Smooth muscle cell (in vitro differentiated cells): ENCODE results near the gene DOP1B. TPM values are rescaled to one million over a fixed set of nuclear protein-coding genes. Genes with fewer than 3 reads are reported as not detected.

ENCODE experiments used
- DNase-seq: peaks from one replicate; lab custom pipeline; 2025; ENCODE audit not compliant: unreplicated experiment; lab: John Stamatoyannopoulos, UW
- H2AFZ ChIP-seq: fragments of 200-600 bp; sonication (generic); 2 replicates; pipeline ENCODE4 v1.6.0; 2016; ENCODE audit warnings: antibody characterized with exemption, low read depth, mild to moderate bottlenecking
- H3F3A ChIP-seq: fragments of 200-600 bp; sonication (generic); 2 replicates; pipeline ENCODE4 v1.6.0; 2017; ENCODE audit warnings: antibody characterized with exemption, low read depth
- H3K27ac ChIP-seq: fragments of 200-600 bp; sonication (generic); 2 replicates; pipeline ENCODE4 v1.5.1; 2016; ENCODE audit warnings: low read depth, mild to moderate bottlenecking
- H3K27me3 ChIP-seq: fragments of 200-600 bp; sonication (generic); 2 replicates; pipeline ENCODE4 v1.6.1; 2016; ENCODE audit warnings: low read depth, mild to moderate bottlenecking
- H3K36me3 ChIP-seq: fragments of 200-600 bp; sonication (generic); 2 replicates; pipeline ENCODE4 v1.5.1; 2016; ENCODE audit warnings: low read depth
- H3K4me1 ChIP-seq: fragments of 200-600 bp; sonication (generic); 2 replicates; pipeline ENCODE4 v1.5.1; 2016; ENCODE audit warnings: low read depth
- H3K4me2 ChIP-seq: fragments of 200-600 bp; sonication (generic); 2 replicates; pipeline ENCODE4 v1.6.0; 2016; ENCODE audit warnings: mild to moderate bottlenecking
- H3K4me3 ChIP-seq: fragments of 200-600 bp; sonication (generic); 2 replicates; pipeline ENCODE4 v1.5.1; 2016; ENCODE audit warnings: mild to moderate bottlenecking
- H3K79me2 ChIP-seq: fragments of 200-600 bp; sonication (generic); 2 replicates; pipeline ENCODE4 v1.6.0; 2016; ENCODE audit warnings: low read depth, mild to moderate bottlenecking
- H3K9ac ChIP-seq: fragments of 200-600 bp; sonication (generic); 2 replicates; pipeline ENCODE4 v1.6.0; 2016; ENCODE audit warnings: low read depth
- H3K9me3 ChIP-seq: fragments of 200-600 bp; sonication (generic); replicated peaks from 2 replicates; pipeline ENCODE4 v1.5.1; 2016; ENCODE audit warnings: low read depth
- H4K20me1 ChIP-seq: fragments of 200-600 bp; sonication (generic); 2 replicates; pipeline ENCODE4 v1.6.0; 2016; ENCODE audit warnings: low read depth
- CTCF ChIP-seq: fragments of 200-600 bp; sonication (generic); IDR thresholded peaks from 2 replicates; pipeline ENCODE4 v1.5.1; 2017; ENCODE audit warnings: borderline replicate concordance, mild to moderate bottlenecking, antibody characterized with exemption; ENCODE audit not compliant: insufficient read depth, poor library complexity, severe bottlenecking
- WGBS: methylation state at CpG from one replicate; pipeline ENCODE4 v1.1.7; 2016; ENCODE audit warnings: low lambda C conversion rate; 5-methylcytosine and 5-hydroxymethylcytosine counted together
- polyA plus RNA-seq: library from polyadenylated mRNA; unstranded; fragments of >200 nt; fragmentation: Nextera tagmentation; extraction: Ambion mirVana; gene quantifications from 2 replicates; pipeline ENCODE4 v1.2.1, GENCODE V29; 2016
- total RNA-seq: library from RNA; depleted of rRNA; stranded (reverse); fragments of >200 nt; gene quantifications from 2 replicates; pipeline ENCODE4 v1.2.3, GENCODE V29; 2014

The DOP1B gene
- total and polyA plus RNA-seq, 2 experiments from 2014 or later: 3.2 to 14.5 TPM

- no peaks in the 10 kb centered on the region for H3F3A ChIP-seq
- H3K27ac ChIP-seq: no peak overlapping the region
- H3K27me3 ChIP-seq: no peaks in the 10 kb centered on the region
- no peak overlapping the region for H3K4me2 ChIP-seq
- TF ChIP-seq CTCF: no peak
- H3K9me3 ChIP-seq: no peaks in the 10 kb centered on the region
- H2AFZ ChIP-seq: no peak overlapping the region
- WGBS: 93% methylated on average over 5 of the region's 5 CpGs
- no peaks in the 10 kb centered on the region for H4K20me1 ChIP-seq
- H3K4me3 ChIP-seq: no peak overlapping the region
- H3K79me2 ChIP-seq: no peaks in the 10 kb centered on the region
- no peak overlapping the region for H3K9ac ChIP-seq
- no peaks in the 10 kb centered on the region for H3K36me3 ChIP-seq
- peaks cover 11% of the 10 kb centered on the region for H3K4me1 ChIP-seq
- DNase-seq: no peak
Measured at GRCh38 chr21:36205962-36206361, 49.3 kb downstream of the DOP1B start.

Other genes starting within 250 kb of the DOP1B start
- 8.5 and 18.7 TPM in 2 replicates for gene SETD4, start 96.3 kb upstream of the DOP1B start, total RNA-seq
- gene SETD4, start 96.3 kb upstream of the DOP1B start, polyA plus RNA-seq: 10.0 and 12.7 TPM in 2 replicates
- gene CBR1, start 86.8 kb upstream of the DOP1B start, total RNA-seq: 89.1 and 90.7 TPM in 2 replicates
- gene CBR1, start 86.8 kb upstream of the DOP1B start, polyA plus RNA-seq: 67.1 and 73.0 TPM in 2 replicates
- gene CBR3, start 21.7 kb upstream of the DOP1B start, total RNA-seq: 3.3 and 3.5 TPM in 2 replicates
- gene CBR3, start 21.7 kb upstream of the DOP1B start, polyA plus RNA-seq: 0.78 and 2.9 TPM in 2 replicates
- 44.3 and 58.1 TPM in 2 replicates for gene MORC3, start 163.4 kb downstream of the DOP1B start, total RNA-seq
- 11.6 and 16.2 TPM in 2 replicates for gene MORC3, start 163.4 kb downstream of the DOP1B start, polyA plus RNA-seq
- gene CHAF1B, start 228.6 kb downstream of the DOP1B start, total RNA-seq: 2.0 and 3.6 TPM in 2 replicates
- 4.4 and 5.3 TPM in 2 replicates for gene CHAF1B, start 228.6 kb downstream of the DOP1B start, polyA plus RNA-seq